Mucosa of stomach (tissue), 1 donor: Measurements from ENCODE around the gene TSPAN18.

Experiments used
- H3K27me3 ChIP-seq: one replicate; pipeline ENCODE4 v1.7.0; 2013; ENCODE audit warnings: mild to moderate bottlenecking, low read length; ENCODE audit not compliant: control insufficient read depth, insufficient read depth
- H3K36me3 ChIP-seq: one replicate; pipeline ENCODE4 v1.7.0; 2013; ENCODE audit warnings: low read length; ENCODE audit not compliant: control insufficient read depth, insufficient read depth
- H3K4me1 ChIP-seq: one replicate; pipeline ENCODE4 v1.7.0; 2013; ENCODE audit warnings: mild to moderate bottlenecking, low read length; ENCODE audit not compliant: control insufficient read depth, insufficient read depth
- H3K4me3 ChIP-seq: one replicate; pipeline ENCODE4 v1.7.0; 2013; ENCODE audit warnings: low read length
- H3K9ac ChIP-seq: one replicate; pipeline ENCODE4 v1.7.0; 2013; ENCODE audit warnings: mild to moderate bottlenecking, low read length, moderate library complexity
- H3K9me3 ChIP-seq: one replicate; pipeline ENCODE4 v1.7.0; 2013; ENCODE audit warnings: mild to moderate bottlenecking, low read length, moderate library complexity; ENCODE audit not compliant: control insufficient read depth
- donor health status: Pancreatic carcinoma.

The TSPAN18 gene

GRCh38 chr11:44916801-44917385 is 190.1 kb downstream of the TSPAN18 start:
- Histone ChIP-seq H3K9me3 (no peaks in the 10 kb centered on the region), H3K4me3 (no peak overlapping the region), H3K4me1 (no peaks in the 10 kb centered on the region), H3K9ac (no peak overlapping the region), H3K36me3 (no peaks in the 10 kb centered on the region), H3K27me3 (peaks cover 5% of the 10 kb centered on the region)

GRCh38 chr11:44917741-44918140 is 191.0 kb downstream of the TSPAN18 start:
- Histone ChIP-seq H3K9ac (no peak overlapping the region), H3K4me1 (no peaks in the 10 kb centered on the region), H3K4me3 (no peak overlapping the region), H3K9me3 (no peaks in the 10 kb centered on the region), H3K36me3 (no peaks in the 10 kb centered on the region), H3K27me3 (peaks cover 5% of the 10 kb centered on the region)

DNA sequence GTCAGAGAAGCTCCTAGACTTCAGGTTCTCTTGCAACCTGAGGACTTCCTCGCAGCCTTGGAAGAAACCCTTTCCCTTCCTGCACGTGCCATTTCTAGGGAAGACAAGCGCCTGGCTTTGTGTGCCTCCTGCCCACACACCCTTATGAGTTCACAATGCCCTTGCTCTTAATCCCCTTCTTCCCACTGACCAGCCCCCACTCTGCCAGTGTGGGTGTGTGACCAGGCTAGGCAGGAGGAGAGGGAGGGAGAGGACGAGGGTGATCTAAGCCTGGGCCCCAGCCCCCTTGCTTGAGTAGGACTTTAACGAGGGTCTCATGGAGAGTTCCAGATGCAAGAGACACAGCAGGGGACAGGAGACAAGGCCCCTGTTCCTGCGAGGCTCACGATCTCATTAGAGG is 193.7 kb downstream of the TSPAN18 start:
- H3K36me3 ChIP-seq, result no peaks in the 10 kb centered on the region
- H3K27me3 ChIP-seq, result peaks cover 5% of the 10 kb centered on the region
- H3K4me1 ChIP-seq, result no peaks in the 10 kb centered on the region
- H3K4me3 ChIP-seq, result no peak overlapping the region
- no peaks in the 10 kb centered on the region for H3K9me3 ChIP-seq
- H3K9ac ChIP-seq, result no peak overlapping the region

- Histone ChIP-seq H3K4me3 (no peak overlapping the region), H3K9ac (no peak overlapping the region), H3K36me3 (no peaks in the 10 kb centered on the region), H3K27me3 (peaks cover 11% of the 10 kb centered on the region), H3K4me1 (no peaks in the 10 kb centered on the region), H3K9me3 (no peaks in the 10 kb centered on the region)
These were observed 196.4 kb downstream of the TSPAN18 start for GRCh38 chr11:44923115-44923514.

DNA sequence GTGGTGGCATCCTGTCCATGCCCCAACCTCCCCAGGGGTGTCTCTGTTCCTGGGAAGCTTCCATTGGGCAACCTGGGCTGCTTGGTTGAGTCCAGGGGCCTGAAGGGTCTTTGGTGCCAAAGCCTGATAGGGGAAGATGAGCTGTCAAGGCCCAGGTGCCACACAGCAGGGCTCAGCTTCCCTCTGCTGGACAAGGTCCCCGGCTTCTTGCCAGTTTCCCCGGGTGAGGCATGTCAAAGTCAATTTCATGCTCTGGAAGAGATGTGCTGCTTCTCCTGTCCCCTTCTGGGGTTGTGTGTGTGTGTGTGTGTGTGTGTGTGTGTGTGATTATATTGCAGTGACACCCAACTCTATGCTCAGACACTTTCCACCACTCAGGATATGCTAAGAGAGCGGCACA is 197.0 kb downstream of the TSPAN18 start:
- Histone ChIP-seq H3K4me1 (no peaks in the 10 kb centered on the region), H3K4me3 (no peak overlapping the region), H3K36me3 (no peaks in the 10 kb centered on the region), H3K27me3 (peaks cover 11% of the 10 kb centered on the region), H3K9ac (no peak overlapping the region), H3K9me3 (no peaks in the 10 kb centered on the region)

GRCh38 chr11:44926036-44926435 is 199.3 kb downstream of the TSPAN18 start:
- H3K4me1 ChIP-seq, result no peaks in the 10 kb centered on the region
- no peaks in the 10 kb centered on the region for H3K36me3 ChIP-seq
- peaks cover 15% of the 10 kb centered on the region for H3K27me3 ChIP-seq
- no peak overlapping the region for H3K9ac ChIP-seq
- no peak overlapping the region for H3K4me3 ChIP-seq
- H3K9me3 ChIP-seq, result no peaks in the 10 kb centered on the region

GRCh38 chr11:44927174-44927661 is 200.5 kb downstream of the TSPAN18 start:
- Histone ChIP-seq H3K4me1 (no peaks in the 10 kb centered on the region), H3K4me3 (no peak overlapping the region)

DNA sequence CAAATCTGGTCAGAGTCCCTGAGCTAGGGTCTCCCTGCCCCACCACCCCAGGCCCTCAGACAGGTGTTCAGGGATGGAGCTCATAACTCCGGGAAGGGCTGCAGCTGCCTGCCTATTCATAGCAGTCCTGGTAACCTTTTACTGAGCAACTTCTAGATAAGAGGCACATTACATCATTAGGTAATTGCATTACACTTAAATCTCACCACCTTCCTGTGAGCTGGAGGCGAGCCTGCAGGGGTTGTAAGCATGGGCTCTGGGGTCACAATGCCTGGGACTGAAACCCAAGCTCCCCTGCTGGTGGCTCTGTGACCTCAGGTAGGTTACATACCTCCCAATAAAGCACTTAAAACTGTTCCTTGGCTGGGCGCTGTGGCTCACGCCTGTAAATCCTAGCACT is 201.4 kb downstream of the TSPAN18 start:
- no peak overlapping the region for H3K9ac ChIP-seq
- H3K4me1 ChIP-seq, result no peaks in the 10 kb centered on the region
- H3K4me3 ChIP-seq, result no peak overlapping the region
- no peaks in the 10 kb centered on the region for H3K36me3 ChIP-seq
- peaks cover 10% of the 10 kb centered on the region for H3K27me3 ChIP-seq
- no peaks in the 10 kb centered on the region for H3K9me3 ChIP-seq

More at GRCh38 chr11:44927174-44927661, 200.5 kb downstream of the TSPAN18 start:
- Histone ChIP-seq H3K9ac (no peak overlapping the region), H3K27me3 (peaks cover 10% of the 10 kb centered on the region), H3K9me3 (no peaks in the 10 kb centered on the region), H3K36me3 (no peaks in the 10 kb centered on the region)

DNA sequence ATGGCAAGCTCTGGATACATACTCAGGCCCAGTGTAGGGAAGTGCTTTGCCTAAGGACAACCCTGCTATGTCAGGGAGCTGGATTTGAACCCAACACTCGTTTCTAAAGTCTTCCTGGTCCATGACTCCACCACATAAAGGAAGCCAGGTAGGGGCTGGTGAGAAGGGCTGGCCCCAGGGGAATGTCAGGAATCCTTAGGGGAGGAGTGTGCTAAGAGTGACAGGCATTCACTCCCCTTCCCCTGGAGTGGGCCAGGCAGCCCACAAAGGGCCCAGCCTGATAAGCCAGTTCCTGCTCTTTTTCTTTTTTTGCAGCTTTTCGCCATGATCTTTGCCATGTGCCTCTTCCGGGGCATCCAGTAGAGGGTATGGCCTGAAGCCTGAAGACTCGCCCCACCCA is 202.1 kb downstream of the TSPAN18 start:
- Histone ChIP-seq H3K9ac (no peak overlapping the region), H3K4me1 (no peaks in the 10 kb centered on the region), H3K36me3 (peaks cover 3% of the 10 kb centered on the region), H3K9me3 (no peaks in the 10 kb centered on the region), H3K4me3 (no peak overlapping the region), H3K27me3 (peaks cover 10% of the 10 kb centered on the region)

GRCh38 chr11:44930588-44931302 is 204.0 kb downstream of the TSPAN18 start:
- no peak overlapping the region for H3K4me3 ChIP-seq
- no peaks in the 10 kb centered on the region for H3K4me1 ChIP-seq
- no peak overlapping the region for H3K9ac ChIP-seq
- H3K27me3 ChIP-seq, result peaks cover 10% of the 10 kb centered on the region
- H3K36me3 ChIP-seq, result peaks cover 8% of the 10 kb centered on the region
- H3K9me3 ChIP-seq, result no peaks in the 10 kb centered on the region

DNA sequence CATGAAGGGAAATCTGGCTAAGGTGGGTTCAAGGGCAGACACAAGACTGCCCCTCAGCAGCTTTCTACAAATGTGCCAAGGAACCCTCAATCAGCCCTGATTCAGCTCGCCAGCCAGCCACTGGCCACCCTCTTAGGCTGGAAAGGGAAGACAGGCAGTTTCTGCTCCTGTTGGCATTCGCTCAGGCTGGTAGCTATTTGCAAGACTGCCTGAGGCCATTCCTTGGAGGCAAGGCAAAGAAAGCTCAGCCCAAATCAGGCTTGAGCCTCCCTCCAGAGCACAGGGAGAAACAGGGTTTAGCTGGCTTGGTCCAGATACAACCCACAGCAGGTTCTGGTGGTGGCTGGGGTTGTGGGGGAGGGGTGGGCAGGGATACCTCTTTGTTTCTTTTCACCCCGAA is 204.7 kb downstream of the TSPAN18 start:
- no peak overlapping the region for H3K4me3 ChIP-seq
- H3K27me3 ChIP-seq, result peaks cover 10% of the 10 kb centered on the region
- peaks cover 8% of the 10 kb centered on the region for H3K36me3 ChIP-seq
- no peaks in the 10 kb centered on the region for H3K9me3 ChIP-seq
- H3K4me1 ChIP-seq, result no peaks in the 10 kb centered on the region
- H3K9ac ChIP-seq, result no peak overlapping the region

DNA sequence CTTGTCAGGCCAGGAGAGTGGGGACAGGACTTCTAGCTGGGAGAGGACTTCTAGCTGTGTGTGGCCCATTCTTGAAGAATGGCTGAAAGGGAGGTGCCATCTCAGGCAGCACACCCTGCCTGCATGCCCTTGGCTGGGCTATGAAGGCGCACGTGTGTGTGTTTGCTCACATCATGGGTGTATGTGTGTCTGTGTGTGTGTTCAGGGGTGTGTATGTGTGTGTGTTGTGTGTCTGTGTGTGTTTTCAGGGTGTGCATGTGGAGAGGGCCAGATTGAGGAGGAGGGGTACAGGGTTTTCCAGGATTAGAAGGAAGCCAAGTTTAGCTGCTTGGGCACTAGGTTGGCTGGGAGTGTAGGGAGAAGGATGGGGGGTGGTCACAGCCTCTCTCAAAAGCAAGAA is 207.3 kb downstream of the TSPAN18 start:
- H3K9ac ChIP-seq, result no peak overlapping the region
- peaks cover 8% of the 10 kb centered on the region for H3K36me3 ChIP-seq
- peaks cover under 1% of the 10 kb centered on the region for H3K27me3 ChIP-seq
- no peak overlapping the region for H3K4me3 ChIP-seq
- H3K4me1 ChIP-seq, result no peaks in the 10 kb centered on the region
- H3K9me3 ChIP-seq, result no peaks in the 10 kb centered on the region
